Measurements from ENCODE around the gene FN1.
"Not testable (repeated sequence)": the region's sequence is repeated elsewhere in the genome, so short reads cannot be mapped to it uniquely, and the experiment has no call there.

Gene FN1

GRCh38 chr2:215364157-215365155, 71.4 kb downstream of the FN1 start:
- DNase-seq (ENCODE audit: low read depth): no peak

DNA sequence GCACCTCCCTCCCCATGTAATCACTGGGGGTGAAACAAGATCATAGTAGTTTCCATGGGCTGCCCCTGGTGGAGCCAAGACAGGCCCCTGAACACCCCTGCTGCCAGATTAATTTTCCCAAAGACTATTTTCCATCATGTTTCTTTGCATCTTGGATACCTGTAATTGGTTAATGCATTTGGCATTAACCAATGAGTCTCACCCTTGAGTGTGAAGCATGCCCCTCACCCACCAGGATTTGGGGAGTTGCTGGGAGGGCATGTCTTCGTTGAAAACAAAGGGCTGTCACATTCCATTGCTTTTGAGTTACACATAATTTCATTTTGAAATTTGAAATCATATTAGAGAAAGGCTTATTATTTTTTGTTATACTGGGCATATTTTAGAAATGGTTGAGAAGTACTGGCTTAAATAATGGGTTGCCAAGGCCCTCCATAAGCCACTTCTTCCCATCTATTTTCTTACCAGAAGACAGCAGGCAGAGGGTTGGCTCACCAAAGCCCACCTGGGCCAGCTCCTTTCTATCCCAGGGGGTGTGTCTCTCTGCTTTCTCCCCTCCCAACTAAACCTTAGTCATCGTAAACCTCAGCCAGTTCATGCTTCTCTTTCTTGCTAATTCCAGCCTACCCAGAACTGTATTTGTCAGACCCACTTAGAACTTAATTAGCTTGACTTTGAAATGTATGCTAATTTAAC, 72.3 kb downstream of the FN1 start:
- no peak for DNase-seq (ENCODE audit: low read depth)

- DNase-seq (ENCODE audit: low read depth): no peak
Observed at GRCh38 chr2:215363039-215363438, 72.8 kb downstream of the FN1 start.

- no peak for DNase-seq (ENCODE audit: low read depth)
Observed at GRCh38 chr2:215362562-215362904, 73.3 kb downstream of the FN1 start.

DNA sequence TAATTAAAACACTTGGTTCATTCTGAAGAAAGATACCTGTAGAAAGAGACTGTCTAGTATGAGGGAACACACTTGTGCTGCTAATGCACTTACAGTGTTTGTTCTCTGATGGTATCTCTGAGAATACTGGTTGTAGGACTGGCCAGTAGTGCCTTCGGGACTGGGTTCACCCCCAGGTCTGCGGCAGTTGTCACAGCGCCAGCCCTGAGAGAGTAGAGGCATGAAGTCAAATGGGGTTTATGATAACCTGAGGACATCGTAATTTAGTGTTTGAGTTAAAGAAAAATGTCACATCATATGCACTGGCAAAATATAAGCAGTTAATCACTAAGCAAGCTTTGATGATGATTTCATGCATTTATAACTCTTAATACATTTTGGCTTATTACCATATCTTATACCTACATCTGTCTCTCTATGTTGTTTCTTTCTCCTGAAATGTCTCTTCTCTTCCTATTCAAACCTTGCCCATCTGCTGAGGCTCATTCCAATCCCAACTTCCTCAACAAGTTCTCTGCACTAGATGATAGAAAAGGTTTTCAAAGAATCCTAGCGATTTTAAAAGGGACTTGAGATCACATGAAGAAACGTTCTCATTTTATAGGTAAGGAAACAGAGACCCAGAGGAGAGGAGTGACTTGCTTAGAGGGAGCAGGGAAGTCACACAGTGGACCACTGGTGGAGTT, 73.8 kb downstream of the FN1 start:
- no peak for DNase-seq (ENCODE audit: low read depth)

DNA sequence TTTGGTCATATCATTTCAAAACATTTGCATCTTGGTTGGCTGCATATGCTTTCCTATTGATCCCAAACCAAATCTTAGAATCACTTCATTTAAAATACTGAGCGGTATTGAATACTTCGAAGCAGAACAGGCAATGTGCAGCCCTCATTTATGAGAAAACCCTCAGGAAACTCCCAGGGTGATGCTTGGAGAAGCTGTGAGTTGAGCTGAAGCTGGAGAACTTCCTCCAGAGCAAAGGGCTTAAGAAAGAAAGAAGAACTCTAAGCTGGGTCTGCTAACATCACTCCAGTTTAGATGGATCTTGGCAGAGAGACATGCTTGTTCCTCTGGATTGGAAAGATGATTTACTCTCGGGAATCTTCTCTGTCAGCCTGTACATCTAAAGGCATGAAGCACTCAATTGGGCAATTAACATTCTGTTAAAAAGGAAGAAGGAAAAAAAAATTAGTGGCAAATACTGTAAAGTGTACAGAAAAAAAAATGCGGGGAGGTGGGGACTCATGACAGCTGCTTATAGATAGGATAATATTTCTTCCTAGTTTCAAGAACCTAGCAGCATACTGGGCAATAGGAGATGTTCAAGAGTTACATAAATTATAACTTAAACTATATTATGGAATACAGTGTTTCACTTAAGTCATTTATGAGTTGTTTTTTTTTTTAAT, 74.5 kb downstream of the FN1 start:
- no peak for DNase-seq (ENCODE audit: low read depth)

GRCh38 chr2:215360596-215360995, 75.3 kb downstream of the FN1 start:
- DNase-seq (ENCODE audit: low read depth): no peak

- DNase-seq (ENCODE audit: low read depth): not testable (repeated sequence)
Observed at GRCh38 chr2:215360059-215360458, 75.8 kb downstream of the FN1 start.

DNA sequence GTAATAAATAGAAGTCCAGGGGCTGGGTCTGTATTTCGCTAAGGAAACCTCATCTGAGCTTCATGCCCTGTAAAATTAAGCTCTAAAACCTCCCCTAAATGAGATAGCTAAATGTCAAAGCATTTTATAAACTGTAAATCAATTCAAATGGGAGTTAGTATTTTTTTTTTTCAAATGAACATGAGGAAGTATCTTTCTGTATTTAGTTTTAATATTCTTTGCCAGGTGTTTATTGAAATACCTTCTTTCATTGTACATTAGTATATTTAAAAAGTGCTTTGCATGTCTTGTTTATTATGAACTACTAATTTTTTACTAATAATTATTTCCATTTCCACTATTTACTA, 76.3 kb downstream of the FN1 start:
- DNase-seq (ENCODE audit: low read depth): no peak

DNA sequence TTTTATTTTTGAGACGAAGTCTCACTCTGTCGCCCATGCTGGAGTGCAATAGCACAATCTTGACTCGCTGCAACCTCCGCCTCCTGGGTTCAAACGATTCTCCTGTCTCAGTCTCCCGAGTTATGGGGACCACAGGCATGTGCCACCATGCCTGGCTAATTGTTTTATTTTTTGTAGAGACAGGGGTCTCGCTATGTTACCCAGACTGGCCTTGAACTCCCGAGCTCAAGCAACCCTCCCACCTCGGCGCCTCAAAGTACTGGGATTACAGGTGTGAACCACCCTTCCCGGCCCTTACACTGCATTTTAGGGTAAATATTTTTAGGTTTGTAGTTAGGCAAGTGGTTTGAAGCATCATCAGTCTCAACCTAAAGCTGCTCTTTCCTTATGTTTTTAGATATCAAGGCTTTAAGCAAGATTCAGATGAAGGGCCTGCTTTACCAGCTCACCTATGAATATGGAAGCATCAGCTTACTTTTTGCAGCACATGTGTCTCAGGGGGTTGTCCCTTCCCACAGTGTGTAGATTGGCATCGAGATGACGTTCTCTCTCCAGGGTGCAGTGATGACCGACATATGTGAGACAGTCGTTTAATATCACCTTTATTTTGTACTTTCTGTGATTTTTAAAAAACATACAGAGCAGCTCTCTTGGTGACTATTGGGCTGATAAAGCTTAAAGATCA, 76.8 kb downstream of the FN1 start:
- no peak for DNase-seq (ENCODE audit: low read depth)

DNA sequence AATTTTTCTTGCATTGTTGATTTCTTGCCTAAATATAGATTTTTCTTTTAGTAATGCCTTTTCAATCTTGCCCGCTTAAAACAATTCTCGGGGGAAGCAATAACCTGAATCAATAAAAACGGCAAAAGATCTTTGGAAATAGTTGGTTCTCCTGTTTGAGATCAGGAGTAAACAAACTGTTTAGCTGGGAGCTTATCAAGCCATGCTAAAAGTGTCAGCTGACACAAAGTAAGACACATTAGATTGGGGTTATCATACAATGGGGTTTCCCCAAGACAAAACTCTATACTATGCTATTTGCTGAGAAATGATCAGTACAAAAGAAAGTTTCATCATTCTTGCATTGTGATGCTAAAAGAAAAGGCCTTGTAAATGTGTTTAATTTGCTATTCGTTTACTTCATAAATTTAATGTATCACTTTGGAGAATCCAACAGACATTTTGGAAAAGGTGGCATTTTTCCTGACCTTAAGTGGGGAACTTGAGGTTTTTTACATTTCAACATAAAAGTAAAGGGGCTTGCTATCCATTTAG, 77.5 kb downstream of the FN1 start:
- no peak for DNase-seq (ENCODE audit: low read depth)

GRCh38 chr2:215357660-215358059, 78.2 kb downstream of the FN1 start:
- no peak for DNase-seq (ENCODE audit: low read depth)

DNA sequence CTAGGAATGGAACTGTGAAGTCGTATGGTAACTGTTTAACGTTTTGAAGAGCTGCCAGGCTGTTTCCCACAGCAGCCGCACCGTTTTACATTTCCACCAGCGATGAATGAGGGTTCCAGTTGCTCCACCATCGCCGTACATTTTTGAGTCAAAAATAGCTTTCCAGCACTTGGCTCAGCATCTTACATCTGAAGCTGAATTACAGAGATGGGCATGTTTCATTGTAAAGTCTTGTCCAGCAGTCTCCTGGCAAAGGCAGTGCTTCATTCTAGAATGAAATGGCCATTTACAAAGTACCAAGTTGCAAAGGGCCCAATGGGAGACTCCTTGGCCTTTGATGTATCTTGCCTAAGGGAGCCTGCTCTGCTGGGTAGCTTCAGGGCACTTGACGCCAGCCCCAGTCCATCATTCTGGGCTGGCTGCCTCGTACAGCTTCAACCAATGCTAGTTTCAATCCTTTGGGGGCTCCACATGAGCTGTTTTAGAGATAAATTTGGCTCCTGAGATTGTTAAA, 78.9 kb downstream of the FN1 start:
- no peak for DNase-seq (ENCODE audit: low read depth)

GRCh38 chr2:215356334-215356947, 79.4 kb downstream of the FN1 start:
- no peak for DNase-seq (ENCODE audit: low read depth)

- DNase-seq (ENCODE audit: low read depth): no peak
Observed at GRCh38 chr2:215355801-215356200, 80.1 kb downstream of the FN1 start.

GRCh38 chr2:215354771-215355695, 80.8 kb downstream of the FN1 start:
- DNase-seq (ENCODE audit: low read depth): no peak

DNA sequence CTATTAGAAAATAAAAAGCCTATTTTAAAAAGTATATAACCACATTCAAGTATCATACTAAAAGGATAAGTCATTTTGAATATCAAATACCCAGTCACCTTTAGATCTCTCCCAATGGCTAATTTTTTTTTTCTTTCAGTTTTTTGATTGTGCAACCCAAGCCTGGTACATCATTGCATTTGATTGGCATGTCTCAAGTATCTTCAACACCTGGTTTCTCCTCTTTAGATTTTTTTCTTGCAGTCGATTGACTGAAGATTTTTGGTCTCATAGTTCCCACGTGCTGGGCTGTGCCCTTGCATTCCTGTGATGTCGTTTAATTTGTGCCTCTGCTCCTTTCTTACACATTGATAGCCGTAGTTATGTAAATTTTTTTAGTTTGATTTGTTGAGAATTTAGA, 83.3 kb downstream of the FN1 start:
- no peak for DNase-seq (ENCODE audit: low read depth)

DNA sequence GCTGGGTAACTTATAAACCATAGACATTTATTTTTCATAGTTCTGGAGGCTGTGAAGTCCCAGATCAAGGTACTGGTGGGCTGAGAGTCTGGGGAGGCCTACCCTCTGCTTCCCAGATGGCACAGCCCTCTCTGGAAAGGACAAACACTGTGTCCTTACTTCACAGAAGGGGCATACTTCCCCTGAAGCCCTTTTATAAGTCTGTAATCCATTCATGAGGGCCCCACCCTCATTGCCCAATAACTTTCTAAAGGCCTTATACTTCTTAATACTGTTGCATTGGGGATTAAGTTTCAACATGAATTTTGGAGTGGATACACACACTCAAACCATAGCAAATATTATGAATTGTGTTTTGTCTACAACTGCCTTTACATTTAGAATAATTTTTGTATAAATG, 88.0 kb downstream of the FN1 start:
- no peak for DNase-seq (ENCODE audit: low read depth)

DNA sequence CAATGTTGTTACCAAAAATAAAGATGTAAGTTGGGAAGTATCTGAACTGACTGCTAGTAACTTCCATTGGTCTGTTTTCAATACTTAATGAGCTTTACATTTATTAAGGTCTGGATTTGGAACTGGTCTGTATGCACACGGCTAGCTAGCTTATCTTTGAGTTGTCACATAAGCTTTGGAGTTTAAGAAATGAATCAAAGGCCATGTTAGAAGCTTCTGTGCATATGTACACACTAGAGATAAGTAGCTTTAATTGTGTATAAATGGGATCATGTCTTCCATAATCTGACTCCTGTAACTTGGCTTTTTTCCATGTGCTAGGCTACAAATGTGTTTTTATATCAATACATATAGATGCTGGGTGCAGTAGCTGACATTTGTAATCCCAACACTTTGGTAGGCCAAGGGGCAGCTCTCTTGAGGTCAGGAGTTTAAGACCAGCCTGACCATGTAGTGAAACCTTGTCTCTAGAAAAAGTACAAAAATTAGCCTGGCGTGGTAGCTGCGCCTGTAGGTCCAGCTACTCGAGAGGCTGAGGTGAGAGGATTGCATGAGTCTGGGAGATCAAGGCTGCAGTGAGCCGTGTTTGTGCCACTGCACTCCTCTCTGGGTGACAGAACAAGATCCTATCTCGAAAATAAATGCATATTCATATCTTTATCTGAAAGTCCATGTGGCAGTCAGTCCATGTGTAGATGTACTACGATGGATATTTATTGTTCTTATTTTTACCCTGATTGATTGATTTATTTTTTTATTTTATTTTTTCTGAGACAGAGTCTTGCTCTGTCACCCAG, 96.8 kb downstream of the FN1 start:
- no peak for DNase-seq (ENCODE audit: low read depth)

Data from T follicular helper cell (primary cell).